Left lung (tissue), 10 donors: Measurements from ENCODE around the gene FAM20C. TPM values are rescaled to one million over a fixed set of nuclear protein-coding genes. Genes with fewer than 3 reads are reported as not detected.
A peak's percentile ranks its signal among the peaks of the same experiment; 100 is the strongest.

ENCODE experiments used
- ATAC-seq: fragments of 200-7000 bp; cut with Tn5 transposase; one replicate; pipeline ENCODE4 v1.9.1; 2020; ENCODE audit warnings: moderate library complexity
- DNase-seq, 4 donors: peaks; one replicate each; pipeline ENCODE4 v3.0.0-alpha.2; 2013 to 2020
- H3K27ac ChIP-seq, 2 donors: fragments of 200-600 bp; sonication (generic) in 1 of 2; one replicate each; pipeline versions ENCODE4 v1.5.0 to v1.8.0; 2020 to 2021
- H3K27me3 ChIP-seq, 2 donors: fragments of 200-600 bp; sonication (generic) in 1 of 2; one replicate each; pipeline versions ENCODE4 v1.5.0 to v1.8.0; 2020 to 2021
- H3K36me3 ChIP-seq, 2 donors: fragments of 200-600 bp; sonication (generic) in 1 of 2; one replicate each; pipeline versions ENCODE4 v1.5.0 to v1.8.0; 2020 to 2021
- H3K4me1 ChIP-seq, 2 donors: fragments of 200-600 bp; one replicate each; pipeline ENCODE4 v1.8.0; 2021
- H3K4me3 ChIP-seq, 2 donors: fragments of 200-600 bp; sonication (generic) in 1 of 2; one replicate each; pipeline versions ENCODE4 v1.5.0 to v1.8.0; 2020 to 2021; ENCODE audit warnings: mild to moderate bottlenecking in 1 of 2
- H3K9me3 ChIP-seq, 2 donors: fragments of 200-600 bp; sonication (generic) in 1 of 2; one replicate each; pipeline versions ENCODE4 v1.5.0 to v1.8.0; 2020 to 2021
- CTCF ChIP-seq, 2 donors: fragments of 200-600 bp; sonication (generic) in 1 of 2; IDR thresholded peaks; one replicate each; pipeline versions ENCODE4 v1.5.0 to v1.8.0; 2021; ENCODE audit warnings: antibody characterized with exemption in 2 of 2
- intact Hi-C, 2 donors: fragments of 100-400 bp; cut with DNase I; formaldehyde crosslinking; loops; one replicate each; pipeline versions ENCODE4 v1.11.2 to v1.14.2; 2022
- polyA plus RNA-seq, 6 donors: library from polyadenylated mRNA; unstranded; fragments of 120-200 nt; gene quantifications; one replicate each; pipeline ENCODE4 v1.2.1, GENCODE V29; 2013; ENCODE audit not compliant: insufficient read length in 6 of 6
- total RNA-seq, 2 donors: library from RNA; stranded (reverse); fragmentation: NEBNext Ultra II Directional; extraction: Animal tissue kit (Norgen Biotek cat#: 25700); gene quantifications; one replicate each; pipeline ENCODE4 v1.2.1, GENCODE V29; 2021
- donor health status: DM: no; HTN: yes; CAD: no.
- donor health status: DM: no; HTN: no; CAD: no.

FAM20C gene
- total and polyA plus RNA-seq, 8 donors, result 21.2 to 75.5 (median 31.8) TPM

GRCh38 chr7:195010-195829 is 2.8 kb downstream of the FAM20C start:
- peaks cover 0 to 51% of the 10 kb centered on the region in 2 donors for H3K36me3 ChIP-seq
- no peak overlapping the region for H3K27ac ChIP-seq
- H3K9me3 ChIP-seq, result no peaks in the 10 kb centered on the region
- DNase-seq, result peak in 2 of 4 donors; percentile 41 to 68
- TF ChIP-seq CTCF (IDR thresholded peaks at IDR 0.05), result no peak
- peaks cover 7 to 44% of the 10 kb centered on the region in 2 donors for H3K4me1 ChIP-seq
- peaks cover 0 to 40% of the 10 kb centered on the region in 2 donors for H3K27me3 ChIP-seq
- no peak for ATAC-seq
- H3K4me3 ChIP-seq, result peak overlapping the region; percentile 53 to 74
- intact Hi-C loops, result no loop called here

- DNase-seq (no peak), ATAC-seq (no peak)
- TF ChIP-seq CTCF (IDR thresholded peaks at IDR 0.05), result no peak
- H3K4me1 ChIP-seq, result peaks cover 7 to 43% of the 10 kb centered on the region in 2 donors
- no peak overlapping the region for H3K27ac ChIP-seq
- intact Hi-C loops, result no loop called here
- no peaks in the 10 kb centered on the region for H3K9me3 ChIP-seq
- peaks cover 0 to 56% of the 10 kb centered on the region in 2 donors for H3K36me3 ChIP-seq
- H3K27me3 ChIP-seq, result peaks cover 0 to 37% of the 10 kb centered on the region in 2 donors
- peak overlapping the region in 1 of 2 donors; percentile 74 for H3K4me3 ChIP-seq
These were observed 3.4 kb downstream of the FAM20C start for GRCh38 chr7:195830-196128.

GRCh38 chr7:196283-196682 is 3.9 kb downstream of the FAM20C start:
- TF ChIP-seq CTCF (IDR thresholded peaks at IDR 0.05), result no peak
- Histone ChIP-seq H3K4me3 (peak overlapping the region in 1 of 2 donors; percentile 74), H3K4me1 (peaks cover 7 to 38% of the 10 kb centered on the region in 2 donors), H3K36me3 (peaks cover 0 to 61% of the 10 kb centered on the region in 2 donors), H3K27me3 (peaks cover 0 to 32% of the 10 kb centered on the region in 2 donors), H3K27ac (no peak overlapping the region), H3K9me3 (no peaks in the 10 kb centered on the region)
- DNase-seq (no peak), ATAC-seq (no peak)
- intact Hi-C loops, result no loop called here

GRCh38 chr7:196778-197321 is 4.5 kb downstream of the FAM20C start:
- TF ChIP-seq CTCF (IDR thresholded peaks at IDR 0.05), result no peak
- DNase-seq (no peak), ATAC-seq (no peak)
- peaks cover 0 to 26% of the 10 kb centered on the region in 2 donors for H3K27me3 ChIP-seq
- intact Hi-C loops, result no loop called here
- peaks cover 7 to 32% of the 10 kb centered on the region in 2 donors for H3K4me1 ChIP-seq
- no peak overlapping the region for H3K4me3 ChIP-seq
- no peak overlapping the region for H3K27ac ChIP-seq
- no peaks in the 10 kb centered on the region for H3K9me3 ChIP-seq
- H3K36me3 ChIP-seq, result peaks cover 0 to 64% of the 10 kb centered on the region in 2 donors
